DOHH2 (cell line): ENCODE data around the gene ICAM1.
A peak's percentile ranks its signal among the peaks of the same experiment; 100 is the strongest.

ENCODE experiments used
- H3F3A ChIP-seq: fragments of 200-600 bp; sonication (generic), shearing (Covaris generic); 2 replicates; pipeline ENCODE4 v1.6.0; 2016; ENCODE audit warnings: antibody characterized with exemption, mild to moderate bottlenecking; ENCODE audit not compliant: control insufficient read depth, insufficient read depth
- H3K27ac ChIP-seq: fragments of 200-600 bp; sonication (generic); 2 replicates; pipeline ENCODE4 v1.5.1; 2014; ENCODE audit warnings: low read depth, mild to moderate bottlenecking, low read length, moderate library complexity
- H3K27me3 ChIP-seq: fragments of 200-600 bp; sonication (generic); 2 replicates; pipeline ENCODE4 v1.6.1; 2014; ENCODE audit warnings: mild to moderate bottlenecking, low read length, mixed read lengths; ENCODE audit not compliant: control insufficient read depth
- H3K36me3 ChIP-seq: fragments of 200-600 bp; sonication (generic); 2 replicates; pipeline ENCODE4 v1.6.1; 2014; ENCODE audit warnings: mild to moderate bottlenecking, low read length, moderate library complexity, mixed read lengths; ENCODE audit not compliant: control insufficient read depth
- H3K4me1 ChIP-seq: fragments of 200-600 bp; sonication (generic); 2 replicates; pipeline ENCODE4 v1.6.1; 2014; ENCODE audit warnings: mild to moderate bottlenecking, low read length, mixed read lengths; ENCODE audit not compliant: control insufficient read depth
- H3K4me2 ChIP-seq: fragments of 200-600 bp; sonication (generic); 2 replicates; pipeline ENCODE4 v1.6.0; 2014; ENCODE audit warnings: mild to moderate bottlenecking, low read length, moderate library complexity
- H3K4me3 ChIP-seq: fragments of 200-600 bp; sonication (generic); 2 replicates; pipeline ENCODE4 v1.5.1; 2014; ENCODE audit warnings: mild to moderate bottlenecking, low read length, mixed read lengths
- H3K79me2 ChIP-seq: fragments of 200-600 bp; sonication (generic); 2 replicates; pipeline ENCODE4 v1.6.1; 2014; ENCODE audit warnings: mild to moderate bottlenecking, low read length, mixed read lengths; ENCODE audit not compliant: control insufficient read depth
- H3K9me2 ChIP-seq: fragments of 200-600 bp; sonication (generic); replicated peaks from 2 replicates; pipeline ENCODE4 v1.6.1; 2014; ENCODE audit warnings: mild to moderate bottlenecking, low read length, mixed read lengths; ENCODE audit not compliant: control insufficient read depth
- H3K9me3 ChIP-seq: fragments of 200-600 bp; sonication (generic); 2 replicates; pipeline ENCODE4 v1.6.1; 2014; ENCODE audit warnings: antibody characterized with exemption, low read length, mixed read lengths; ENCODE audit not compliant: control insufficient read depth, insufficient read depth
- H4K20me1 ChIP-seq: fragments of 200-600 bp; sonication (generic); 2 replicates; pipeline ENCODE4 v1.6.0; 2014; ENCODE audit warnings: low read depth, mild to moderate bottlenecking, antibody characterized with exemption, low read length, moderate library complexity; ENCODE audit not compliant: control insufficient read depth, insufficient read depth
- CTCF ChIP-seq: fragments of 200-600 bp; sonication (generic); IDR thresholded peaks from one replicate; pipeline ENCODE4 v1.5.1; 2014; ENCODE audit warnings: antibody characterized with exemption, mild to moderate bottlenecking, low read depth, low read length; ENCODE audit not compliant: poor library complexity, severe bottlenecking
- EZH2phosphoT487 ChIP-seq: fragments of 200-600 bp; sonication (generic); IDR thresholded peaks from 2 replicates; pipeline ENCODE4 v1.6.1; 2017; ENCODE audit warnings: borderline replicate concordance, mild to moderate bottlenecking, antibody characterized with exemption, low read length, moderate library complexity, mixed read lengths

The ICAM1 gene

GRCh38 chr19:10266706-10267105, 4.2 kb upstream of the ICAM1 start:
- no peaks in the 10 kb centered on the region for H3K27me3 ChIP-seq
- H3K4me3 ChIP-seq, result no peak overlapping the region
- peaks cover 28% of the 10 kb centered on the region for H3K4me1 ChIP-seq
- no peaks in the 10 kb centered on the region for H3K9me2 ChIP-seq
- H3K79me2 ChIP-seq, result peaks cover 11% of the 10 kb centered on the region
- 0 out of 2 replicates have a peak, but pooled peaks cover 6% of the 10 kb centered on the region for H3F3A ChIP-seq
- no peak overlapping the region for H3K27ac ChIP-seq
- TF ChIP-seq CTCF (no peak), EZH2phosphoT487 (no peak)
- H3K4me2 ChIP-seq, result no peak overlapping the region
- no peaks in the 10 kb centered on the region for H4K20me1 ChIP-seq
- H3K9me3 ChIP-seq, result no peaks in the 10 kb centered on the region
- H3K36me3 ChIP-seq, result peaks cover 5% of the 10 kb centered on the region

GRCh38 chr19:10268071-10268470, 2.8 kb upstream of the ICAM1 start:
- Histone ChIP-seq H3K9me3 (no peaks in the 10 kb centered on the region), H3K36me3 (peaks cover 17% of the 10 kb centered on the region), H3K4me3 (no peak overlapping the region), H3K27me3 (no peaks in the 10 kb centered on the region), H3F3A (peaks cover 10% of the 10 kb centered on the region), H3K9me2 (no peaks in the 10 kb centered on the region), H4K20me1 (peaks cover 8% of the 10 kb centered on the region; the same call in 1 of the 2 replicates), H3K79me2 (peaks cover 25% of the 10 kb centered on the region), H3K27ac (no peak overlapping the region), H3K4me1 (peaks cover 42% of the 10 kb centered on the region), H3K4me2 (no peak overlapping the region)
- TF ChIP-seq CTCF (no peak), EZH2phosphoT487 (no peak)

GRCh38 chr19:10269333-10270179, 1.4 kb upstream of the ICAM1 start:
- Histone ChIP-seq H3K27ac (peak overlapping the region; percentile 90), H3K4me3 (peak overlapping the region; percentile 77), H3K79me2 (peaks cover 31% of the 10 kb centered on the region), H3F3A (peaks cover 10% of the 10 kb centered on the region), H3K36me3 (peaks cover 23% of the 10 kb centered on the region), H3K9me3 (no peaks in the 10 kb centered on the region), H3K4me1 (peaks cover 46% of the 10 kb centered on the region), H4K20me1 (peaks cover 8% of the 10 kb centered on the region; the same call in 1 of the 2 replicates), H3K27me3 (no peaks in the 10 kb centered on the region), H3K4me2 (peak overlapping the region; percentile 98), H3K9me2 (no peaks in the 10 kb centered on the region)
- no peak for TF ChIP-seq EZH2phosphoT487
- peak; percentile 95 for TF ChIP-seq CTCF
